GM12865 (cell line): ENCODE results near the gene CTSW.

ENCODE experiments used
- DNase-seq: peaks from one replicate; pipeline ENCODE4 v3.0.0; 2010; ENCODE audit warnings: low read depth
- H3K4me3 ChIP-seq: 2 replicates; pipeline ENCODE4 v1.5.1; 2011; ENCODE audit warnings: mild to moderate bottlenecking, low read depth, low read length, control low read depth
- TF ChIP-seq, protein P1 (sequence below): IDR thresholded peaks from 2 replicates; pipeline ENCODE4 v1.5.1; 2011; ENCODE audit warnings: low read length, control low read depth, low read depth, inconsistent platforms; ENCODE audit not compliant: insufficient read depth; ENCODE audit errors: missing control alignments

The CTSW gene

DNA sequence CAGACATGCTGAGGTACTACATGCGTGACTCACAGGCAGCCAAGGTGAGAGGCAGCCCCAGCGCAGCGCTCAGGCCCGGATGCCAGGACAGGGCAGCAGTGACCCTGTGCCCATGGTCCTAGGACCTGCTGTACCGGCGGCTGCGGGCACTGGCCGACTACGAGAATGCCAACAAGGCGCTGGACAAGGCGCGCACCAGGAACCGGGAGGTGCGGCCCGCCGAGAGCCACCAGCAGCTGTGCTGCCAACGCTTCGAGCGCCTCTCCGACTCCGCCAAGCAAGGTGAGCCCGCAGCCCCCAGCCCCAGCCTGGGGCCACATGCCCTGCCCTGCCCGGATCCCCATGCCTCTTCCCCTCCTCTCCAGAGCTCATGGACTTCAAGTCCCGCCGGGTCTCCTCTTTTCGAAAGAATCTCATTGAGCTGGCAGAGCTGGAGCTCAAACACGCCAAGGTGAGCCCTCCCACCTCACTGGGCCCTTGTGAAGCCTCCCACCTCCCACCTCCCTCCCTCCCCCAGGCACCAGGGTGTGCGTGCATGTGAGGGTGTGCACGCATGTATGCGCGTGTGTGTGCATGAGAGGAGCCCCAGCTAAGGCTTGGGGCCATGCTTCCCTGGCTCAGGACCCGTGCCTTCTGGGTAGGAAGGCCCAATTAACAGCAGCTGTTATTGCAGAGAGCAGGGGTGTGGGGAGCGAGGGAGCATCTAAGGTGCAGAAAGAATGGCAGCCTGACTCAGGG, 27.0 kb upstream of the CTSW start:
- TF ChIP-seq, protein P1, sequence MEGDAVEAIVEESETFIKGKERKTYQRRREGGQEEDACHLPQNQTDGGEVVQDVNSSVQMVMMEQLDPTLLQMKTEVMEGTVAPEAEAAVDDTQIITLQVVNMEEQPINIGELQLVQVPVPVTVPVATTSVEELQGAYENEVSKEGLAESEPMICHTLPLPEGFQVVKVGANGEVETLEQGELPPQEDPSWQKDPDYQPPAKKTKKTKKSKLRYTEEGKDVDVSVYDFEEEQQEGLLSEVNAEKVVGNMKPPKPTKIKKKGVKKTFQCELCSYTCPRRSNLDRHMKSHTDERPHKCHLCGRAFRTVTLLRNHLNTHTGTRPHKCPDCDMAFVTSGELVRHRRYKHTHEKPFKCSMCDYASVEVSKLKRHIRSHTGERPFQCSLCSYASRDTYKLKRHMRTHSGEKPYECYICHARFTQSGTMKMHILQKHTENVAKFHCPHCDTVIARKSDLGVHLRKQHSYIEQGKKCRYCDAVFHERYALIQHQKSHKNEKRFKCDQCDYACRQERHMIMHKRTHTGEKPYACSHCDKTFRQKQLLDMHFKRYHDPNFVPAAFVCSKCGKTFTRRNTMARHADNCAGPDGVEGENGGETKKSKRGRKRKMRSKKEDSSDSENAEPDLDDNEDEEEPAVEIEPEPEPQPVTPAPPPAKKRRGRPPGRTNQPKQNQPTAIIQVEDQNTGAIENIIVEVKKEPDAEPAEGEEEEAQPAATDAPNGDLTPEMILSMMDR: no peak
- DNase-seq: peak; percentile 41
- no peak overlapping the region for H3K4me3 ChIP-seq

DNA sequence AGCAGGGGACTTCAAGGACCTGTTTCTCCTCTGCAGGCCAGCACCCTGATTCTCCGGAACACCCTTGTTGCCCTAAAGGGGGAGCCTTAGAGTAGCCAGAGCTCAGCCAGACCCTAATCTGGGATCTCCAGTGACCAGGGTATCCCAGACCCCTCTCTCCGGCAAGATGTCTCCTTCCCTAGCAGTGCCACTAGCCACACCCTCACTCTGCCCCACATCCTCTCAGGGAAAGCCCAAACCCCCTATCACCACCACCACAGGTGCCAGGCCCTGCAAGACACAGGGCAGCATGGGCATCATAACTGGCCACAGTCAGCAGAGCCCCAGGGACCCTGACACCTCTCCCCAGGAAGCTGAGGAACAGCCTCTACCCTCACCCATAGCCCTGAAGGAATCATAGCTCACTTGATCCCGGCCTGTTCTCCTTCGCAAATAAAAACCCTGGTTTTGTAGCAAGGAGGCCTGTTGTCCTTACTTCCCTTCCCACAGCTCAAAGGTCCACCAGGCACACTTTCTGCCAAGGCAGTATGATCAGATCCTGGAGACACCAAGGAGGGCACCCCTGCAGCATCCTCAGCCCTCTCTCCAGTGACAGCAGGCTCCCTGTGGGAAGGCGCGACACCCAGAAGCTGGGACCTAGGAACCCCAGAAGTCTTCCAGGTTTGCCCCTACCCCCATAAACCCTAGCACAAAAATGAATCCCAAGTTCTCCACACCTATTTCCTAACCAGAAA, 26.2 kb upstream of the CTSW start:
- TF ChIP-seq, protein P1: no peak
- H3K4me3 ChIP-seq: no peak overlapping the region
- DNase-seq: peak; percentile 41

DNA sequence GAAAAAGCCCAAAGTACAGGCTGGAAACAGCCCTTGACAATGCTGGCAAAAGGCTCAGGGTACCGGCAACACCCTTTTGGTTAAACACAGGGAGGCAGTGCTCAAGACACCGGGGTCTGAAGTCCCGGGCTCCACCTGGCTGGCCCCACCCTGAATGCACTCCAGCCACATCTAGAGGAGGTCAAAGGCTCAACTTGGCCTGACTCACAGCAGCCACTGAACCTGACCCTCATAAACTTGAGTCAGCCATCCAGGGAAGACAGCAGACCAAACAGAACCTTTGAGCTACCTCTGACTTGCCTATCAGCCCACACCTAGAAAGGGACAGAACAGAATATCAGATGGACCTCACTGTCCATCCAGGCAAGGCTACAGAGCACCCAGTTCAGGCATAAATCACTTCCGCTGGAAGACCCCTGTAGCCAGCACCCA, 25.5 kb upstream of the CTSW start:
- DNase-seq: peak; percentile 13
- no peak overlapping the region for H3K4me3 ChIP-seq
- TF ChIP-seq, protein P1: no peak

DNA sequence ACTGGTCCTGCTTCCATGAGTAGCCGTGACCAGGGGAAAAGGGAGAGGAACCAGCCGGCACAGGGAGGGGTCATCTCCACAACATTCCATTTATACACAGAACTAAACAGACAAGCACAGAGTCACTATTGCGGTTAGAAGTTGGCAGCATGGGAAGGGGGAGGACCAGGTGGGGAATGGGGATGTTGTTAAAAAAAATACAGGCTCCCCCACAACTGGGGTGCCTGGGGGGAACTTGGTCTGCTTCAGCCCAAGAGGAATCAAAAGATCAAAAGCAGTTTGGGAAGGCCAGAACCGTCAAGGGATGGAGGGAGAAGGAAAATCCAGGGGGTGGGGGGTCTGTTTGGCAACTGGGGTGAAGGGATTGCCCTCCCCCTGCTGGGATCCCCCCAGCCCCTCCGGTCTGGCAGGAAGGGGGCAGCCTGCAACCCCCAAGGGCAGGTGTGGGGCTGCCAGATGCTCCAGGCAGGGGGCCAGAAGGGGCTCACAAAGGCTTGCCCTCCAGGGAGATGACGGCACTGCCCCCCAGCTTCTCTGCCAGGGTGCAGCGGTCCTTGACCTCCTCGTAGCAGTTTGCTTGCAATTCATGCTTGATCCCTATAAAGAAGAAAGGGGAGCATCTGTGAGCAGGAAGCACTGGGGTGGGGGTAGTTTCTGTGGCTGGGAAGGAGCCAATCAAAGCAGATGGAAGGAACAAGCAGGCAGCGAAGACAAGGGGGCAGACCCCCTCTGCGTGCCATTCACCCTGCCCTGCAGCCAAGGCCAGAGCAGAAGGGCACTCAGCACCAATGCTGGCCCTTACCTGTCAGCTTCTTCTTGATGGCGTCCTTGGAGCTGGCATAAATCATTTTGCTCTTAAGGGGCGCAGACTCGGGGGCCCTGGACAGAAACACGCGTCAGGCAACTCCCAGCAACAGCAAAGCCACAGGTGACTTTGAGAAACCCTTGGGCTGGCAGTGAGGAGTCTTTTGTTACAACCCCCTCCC, 24.5 kb upstream of the CTSW start:
- DNase-seq: peak; percentile 1
- H3K4me3 ChIP-seq: no peak overlapping the region
- TF ChIP-seq, protein P1: no peak

DNA sequence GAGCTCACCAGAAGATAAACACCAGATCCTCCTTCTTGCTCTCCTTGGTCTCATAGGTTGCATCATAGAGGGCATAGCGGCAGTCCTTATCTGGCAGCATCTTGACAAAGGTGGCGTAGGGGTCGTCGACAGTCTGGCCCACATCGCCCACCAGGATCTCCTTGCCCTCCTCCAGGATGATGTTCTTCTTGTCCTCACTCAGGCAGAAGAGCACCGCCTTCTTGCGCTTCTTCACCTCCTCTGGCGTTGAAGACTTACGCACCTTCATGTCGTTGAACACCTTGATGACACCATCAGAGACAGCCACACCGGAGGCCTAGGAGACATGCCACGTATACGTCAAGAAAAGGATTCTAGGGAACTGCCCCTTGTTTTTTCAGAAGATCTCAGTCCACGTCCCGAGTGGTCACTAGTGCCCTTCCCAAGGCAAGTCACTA, 23.7 kb upstream of the CTSW start:
- peak overlapping the region; percentile 79 for H3K4me3 ChIP-seq
- peak; percentile 4 for DNase-seq
- TF ChIP-seq, protein P1: no peak

DNA sequence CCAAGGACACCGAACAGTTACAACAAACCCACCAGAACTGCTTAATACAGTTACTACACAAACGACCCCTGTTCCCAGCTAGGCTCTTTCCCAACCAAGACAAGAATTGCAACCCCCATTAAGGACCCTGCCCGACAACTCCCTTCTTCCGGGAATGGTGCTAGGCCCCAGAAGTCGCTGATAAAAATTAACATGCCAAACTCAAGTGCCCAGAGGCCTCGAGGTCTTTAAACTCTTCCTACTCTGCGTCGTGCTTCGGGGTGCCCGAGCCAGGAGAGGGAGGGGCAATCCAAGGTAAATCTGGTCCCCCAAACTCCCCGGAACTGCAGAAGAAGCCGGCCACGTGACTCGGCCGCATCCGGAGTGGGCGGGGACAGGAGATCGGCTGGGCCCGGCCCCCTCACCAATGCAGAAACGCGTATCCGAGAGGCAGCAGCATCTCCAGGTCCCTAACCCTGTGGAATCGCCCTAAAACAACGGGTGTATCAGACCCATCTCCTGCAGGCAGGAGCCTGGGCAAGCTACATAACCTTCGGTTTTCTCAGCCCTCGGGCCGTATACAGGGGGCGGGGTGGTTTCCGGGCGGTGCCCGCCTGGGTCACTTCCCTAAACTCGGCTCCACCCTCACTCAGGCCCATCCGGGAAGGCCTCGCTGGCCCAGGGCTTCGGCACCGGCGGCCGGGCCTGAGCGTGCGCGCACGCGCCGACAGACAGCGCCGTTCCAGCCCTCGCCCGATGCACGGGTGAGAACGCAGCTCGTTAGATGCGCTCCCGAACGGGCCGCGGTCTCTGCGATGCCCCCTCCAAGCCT, 22.7 kb upstream of the CTSW start:
- TF ChIP-seq, protein P1: no peak
- peak; percentile 85 for DNase-seq
- H3K4me3 ChIP-seq: peak overlapping the region; percentile 79
